ENCODE measurements around the gene GSDMA.
A peak's percentile ranks its signal among the peaks of the same experiment; 100 is the strongest.

Gene GSDMA

GRCh38 chr17:39934324-39934723, 28.5 kb upstream of the GSDMA start:
- no peak overlapping the region for H3K27ac ChIP-seq
- TF ChIP-seq, protein P1, sequence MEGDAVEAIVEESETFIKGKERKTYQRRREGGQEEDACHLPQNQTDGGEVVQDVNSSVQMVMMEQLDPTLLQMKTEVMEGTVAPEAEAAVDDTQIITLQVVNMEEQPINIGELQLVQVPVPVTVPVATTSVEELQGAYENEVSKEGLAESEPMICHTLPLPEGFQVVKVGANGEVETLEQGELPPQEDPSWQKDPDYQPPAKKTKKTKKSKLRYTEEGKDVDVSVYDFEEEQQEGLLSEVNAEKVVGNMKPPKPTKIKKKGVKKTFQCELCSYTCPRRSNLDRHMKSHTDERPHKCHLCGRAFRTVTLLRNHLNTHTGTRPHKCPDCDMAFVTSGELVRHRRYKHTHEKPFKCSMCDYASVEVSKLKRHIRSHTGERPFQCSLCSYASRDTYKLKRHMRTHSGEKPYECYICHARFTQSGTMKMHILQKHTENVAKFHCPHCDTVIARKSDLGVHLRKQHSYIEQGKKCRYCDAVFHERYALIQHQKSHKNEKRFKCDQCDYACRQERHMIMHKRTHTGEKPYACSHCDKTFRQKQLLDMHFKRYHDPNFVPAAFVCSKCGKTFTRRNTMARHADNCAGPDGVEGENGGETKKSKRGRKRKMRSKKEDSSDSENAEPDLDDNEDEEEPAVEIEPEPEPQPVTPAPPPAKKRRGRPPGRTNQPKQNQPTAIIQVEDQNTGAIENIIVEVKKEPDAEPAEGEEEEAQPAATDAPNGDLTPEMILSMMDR (conservative IDR thresholded peaks at IDR 0.05), result no peak

DNA sequence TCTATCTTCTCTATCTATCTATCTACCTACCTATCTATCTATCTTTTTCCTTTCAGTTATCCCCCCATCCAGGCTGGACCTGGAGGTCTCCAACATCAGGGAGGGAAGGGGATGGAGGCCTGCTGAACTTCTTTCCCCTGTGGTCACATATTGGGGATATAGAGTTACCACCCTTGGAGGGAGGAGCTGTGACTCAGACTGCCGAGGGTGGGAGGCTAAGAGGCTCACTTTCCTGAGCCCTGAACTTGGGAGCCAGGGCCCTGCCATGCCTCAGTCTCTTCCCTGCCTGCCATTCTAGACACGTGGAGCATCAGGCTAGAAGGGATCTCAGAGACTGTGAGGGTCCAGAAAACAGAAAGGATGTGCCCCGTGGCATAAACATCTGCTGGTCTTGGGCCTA, 26.9 kb upstream of the GSDMA start:
- no peak overlapping the region for H3K27ac ChIP-seq
- TF ChIP-seq, protein P1 (conservative IDR thresholded peaks at IDR 0.05), result no peak

- H3K27ac ChIP-seq, result no peak overlapping the region
Observed at GRCh38 chr17:39937447-39937846, 25.4 kb upstream of the GSDMA start.

GRCh38 chr17:39938140-39938869, 24.5 kb upstream of the GSDMA start:
- no peak overlapping the region for H3K27ac ChIP-seq
- TF ChIP-seq, protein P1 (conservative IDR thresholded peaks at IDR 0.05), result no peak

More at GRCh38 chr17:39937447-39937846, 25.4 kb upstream of the GSDMA start:
- TF ChIP-seq, protein P1 (conservative IDR thresholded peaks at IDR 0.05), result no peak

DNA sequence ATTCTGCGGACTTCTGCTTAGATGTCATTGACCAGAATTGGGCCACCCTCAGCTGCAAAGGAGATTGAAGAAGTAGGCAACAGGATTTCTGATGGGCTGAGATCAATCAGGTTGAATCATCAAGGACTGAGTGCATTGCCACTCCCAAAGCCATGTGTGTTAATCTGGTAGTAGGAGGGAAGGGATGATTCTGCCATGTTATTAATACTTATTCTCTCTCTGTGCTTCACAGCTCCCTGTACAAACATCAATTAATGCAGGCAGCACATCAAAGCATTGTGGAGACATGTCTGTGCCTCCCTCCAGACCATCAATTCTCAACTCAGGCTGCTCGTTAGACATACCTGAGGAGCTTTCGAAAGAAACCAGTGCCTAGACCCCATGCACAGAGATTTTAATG, 23.7 kb upstream of the GSDMA start:
- H3K27ac ChIP-seq, result peak overlapping the region; percentile 35
- TF ChIP-seq, protein P1 (conservative IDR thresholded peaks at IDR 0.05), result no peak

DNA sequence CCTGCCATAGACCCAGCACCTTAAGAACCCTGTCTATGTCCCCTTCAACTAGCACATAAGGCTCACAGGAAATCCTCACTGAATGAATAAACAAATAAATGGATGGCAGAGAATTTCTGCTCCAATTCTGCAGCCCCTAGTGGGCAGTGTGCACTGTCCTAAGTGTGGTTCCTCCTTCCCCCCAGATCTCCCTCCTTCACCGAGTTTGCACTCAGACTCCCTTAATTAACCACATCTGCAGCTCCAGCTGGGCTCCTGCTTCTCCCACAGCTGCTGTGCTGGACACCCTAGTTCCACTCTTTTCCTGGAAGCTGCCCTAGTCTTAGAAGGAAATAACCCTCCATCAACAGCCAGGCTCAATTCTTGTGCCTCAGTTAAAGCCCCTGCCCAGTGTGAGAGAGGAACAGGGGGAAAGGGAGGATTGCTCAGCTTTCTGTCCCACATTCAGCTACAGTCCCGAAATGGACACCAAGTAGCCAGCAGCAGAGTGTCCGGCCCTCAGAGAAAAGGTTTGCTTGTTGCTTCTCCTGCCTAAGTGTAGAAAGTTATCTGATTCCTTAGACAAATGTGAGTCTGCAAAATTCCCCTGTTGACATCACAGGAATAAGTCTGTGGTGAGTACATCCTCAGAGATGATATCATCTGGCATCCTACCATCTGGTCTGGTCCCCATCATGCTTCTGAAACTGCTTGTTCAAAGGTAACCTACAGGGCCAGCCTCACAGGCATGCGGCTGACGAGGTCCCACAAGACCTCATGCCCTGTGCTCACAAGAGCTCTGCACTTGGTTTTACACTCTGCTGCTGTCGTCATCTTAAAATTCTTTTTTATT, 23.0 kb upstream of the GSDMA start:
- TF ChIP-seq, protein P1 (conservative IDR thresholded peaks at IDR 0.05), result peak; percentile 74
- H3K27ac ChIP-seq, result peak overlapping the region; percentile 35

- no peak overlapping the region for H3K27ac ChIP-seq
- TF ChIP-seq, protein P1 (conservative IDR thresholded peaks at IDR 0.05), result no peak
Observed at GRCh38 chr17:39943702-39944392, 19.0 kb upstream of the GSDMA start.
